Mononuclear cell (primary cell): ENCODE data around the gene R3HCC1L. TPM values are rescaled to one million over a fixed set of nuclear protein-coding genes. Genes with fewer than 3 reads are reported as not detected.

Experiments used
- H3K27me3 ChIP-seq: 2 replicates; pipeline ENCODE4 v1.6.0; 2011; ENCODE audit warnings: low read length, control low read depth; ENCODE audit not compliant: insufficient read depth
- H3K4me1 ChIP-seq: 2 replicates; pipeline ENCODE4 v1.5.1; 2011; ENCODE audit warnings: mild to moderate bottlenecking, low read length, control low read depth; ENCODE audit not compliant: insufficient read depth
- H3K4me3 ChIP-seq: 2 replicates; pipeline ENCODE4 v1.5.1; 2011; ENCODE audit warnings: mild to moderate bottlenecking, low read length, moderate library complexity
- H3K9me3 ChIP-seq: 2 replicates; pipeline ENCODE4 v1.5.1; 2011; ENCODE audit warnings: low read depth, mild to moderate bottlenecking, control low read depth, low read length
- total RNA-seq: library from RNA; depleted of rRNA; stranded (reverse); fragments of >200 nt; gene quantifications from one replicate; pipeline ENCODE4 v1.2.3, GENCODE V29; 2012

Gene R3HCC1L
- 32.8 TPM for total RNA-seq

- no peaks in the 10 kb centered on the region for H3K9me3 ChIP-seq
- H3K4me1 ChIP-seq, result peaks cover 39% of the 10 kb centered on the region
- no peaks in the 10 kb centered on the region for H3K27me3 ChIP-seq
- H3K4me3 ChIP-seq, result peak within 1 kb of the TSS; percentile 86
Measured at GRCh38 chr10:98134431-98135221, at the start of gene R3HCC1L. Gene R3HCC1L (plus strand): TSS chr10:98134657. CDS start chr10:98208115, 73,458 bp downstream.

GRCh38 chr10:98085238-98085637 lies 49.2 kb upstream of the R3HCC1L start:
- Histone ChIP-seq H3K4me1 (no peaks in the 10 kb centered on the region), H3K27me3 (peaks cover 2% of the 10 kb centered on the region), H3K4me3 (no peak overlapping the region), H3K9me3 (no peaks in the 10 kb centered on the region)

- Histone ChIP-seq H3K4me1 (no peaks in the 10 kb centered on the region), H3K4me3 (no peak overlapping the region), H3K9me3 (no peaks in the 10 kb centered on the region), H3K27me3 (peaks cover 3% of the 10 kb centered on the region)
Measured at GRCh38 chr10:98086837-98087708, 47.4 kb upstream of the R3HCC1L start.

- H3K4me3 ChIP-seq, result no peak overlapping the region
- H3K9me3 ChIP-seq, result no peaks in the 10 kb centered on the region
- no peaks in the 10 kb centered on the region for H3K4me1 ChIP-seq
- H3K27me3 ChIP-seq, result peaks cover 6% of the 10 kb centered on the region
Measured at GRCh38 chr10:98088186-98088971, 46.1 kb upstream of the R3HCC1L start.

GRCh38 chr10:98090822-98091221 lies 43.6 kb upstream of the R3HCC1L start:
- no peak overlapping the region for H3K4me3 ChIP-seq
- H3K4me1 ChIP-seq, result no peaks in the 10 kb centered on the region
- no peaks in the 10 kb centered on the region for H3K9me3 ChIP-seq
- peaks cover 14% of the 10 kb centered on the region for H3K27me3 ChIP-seq

GRCh38 chr10:98096316-98096715 lies 38.1 kb upstream of the R3HCC1L start:
- no peak overlapping the region for H3K4me3 ChIP-seq
- H3K9me3 ChIP-seq, result no peaks in the 10 kb centered on the region
- H3K27me3 ChIP-seq, result peaks cover 12% of the 10 kb centered on the region
- H3K4me1 ChIP-seq, result no peaks in the 10 kb centered on the region

- H3K4me1 ChIP-seq, result no peaks in the 10 kb centered on the region
- peaks cover 12% of the 10 kb centered on the region for H3K27me3 ChIP-seq
- H3K9me3 ChIP-seq, result no peaks in the 10 kb centered on the region
- H3K4me3 ChIP-seq, result no peak overlapping the region
Measured at GRCh38 chr10:98096731-98097130, 37.7 kb upstream of the R3HCC1L start.

- no peak overlapping the region for H3K4me3 ChIP-seq
- H3K9me3 ChIP-seq, result no peaks in the 10 kb centered on the region
- H3K4me1 ChIP-seq, result no peaks in the 10 kb centered on the region
- H3K27me3 ChIP-seq, result peaks cover 10% of the 10 kb centered on the region
Measured at GRCh38 chr10:98097175-98097574, 37.3 kb upstream of the R3HCC1L start.

GRCh38 chr10:98097616-98098015 lies 36.8 kb upstream of the R3HCC1L start:
- H3K4me3 ChIP-seq, result no peak overlapping the region
- no peaks in the 10 kb centered on the region for H3K9me3 ChIP-seq
- no peaks in the 10 kb centered on the region for H3K4me1 ChIP-seq
- H3K27me3 ChIP-seq, result peaks cover 8% of the 10 kb centered on the region

GRCh38 chr10:98098247-98098646 lies 36.2 kb upstream of the R3HCC1L start:
- Histone ChIP-seq H3K9me3 (no peaks in the 10 kb centered on the region), H3K4me3 (no peak overlapping the region), H3K4me1 (no peaks in the 10 kb centered on the region), H3K27me3 (peaks cover 8% of the 10 kb centered on the region)

- H3K4me3 ChIP-seq, result no peak overlapping the region
- H3K9me3 ChIP-seq, result no peaks in the 10 kb centered on the region
- no peaks in the 10 kb centered on the region for H3K4me1 ChIP-seq
- H3K27me3 ChIP-seq, result no peaks in the 10 kb centered on the region
Measured at GRCh38 chr10:98100476-98100875, 34.0 kb upstream of the R3HCC1L start.

- Histone ChIP-seq H3K27me3 (peaks cover 2% of the 10 kb centered on the region), H3K4me1 (no peaks in the 10 kb centered on the region), H3K4me3 (no peak overlapping the region), H3K9me3 (no peaks in the 10 kb centered on the region)
Measured at GRCh38 chr10:98101366-98101765, 33.1 kb upstream of the R3HCC1L start.

GRCh38 chr10:98104125-98104524 lies 30.3 kb upstream of the R3HCC1L start:
- Histone ChIP-seq H3K9me3 (no peaks in the 10 kb centered on the region), H3K4me1 (no peaks in the 10 kb centered on the region), H3K4me3 (no peak overlapping the region), H3K27me3 (peaks cover 2% of the 10 kb centered on the region)

- H3K4me1 ChIP-seq, result no peaks in the 10 kb centered on the region
- H3K27me3 ChIP-seq, result peaks cover 10% of the 10 kb centered on the region
- H3K4me3 ChIP-seq, result no peak overlapping the region
- no peaks in the 10 kb centered on the region for H3K9me3 ChIP-seq
Measured at GRCh38 chr10:98106531-98106930, 27.9 kb upstream of the R3HCC1L start.
